NOMO-1 treated with DMSO at 0.1 percent for 48 hours (cell line): ENCODE data around the gene CCDC157.

ENCODE experiments used
- DNase-seq: peaks from one replicate; lab custom pipeline; 2025; ENCODE audit not compliant: unreplicated experiment; lab: John Stamatoyannopoulos, UW

CCDC157 gene

DNA sequence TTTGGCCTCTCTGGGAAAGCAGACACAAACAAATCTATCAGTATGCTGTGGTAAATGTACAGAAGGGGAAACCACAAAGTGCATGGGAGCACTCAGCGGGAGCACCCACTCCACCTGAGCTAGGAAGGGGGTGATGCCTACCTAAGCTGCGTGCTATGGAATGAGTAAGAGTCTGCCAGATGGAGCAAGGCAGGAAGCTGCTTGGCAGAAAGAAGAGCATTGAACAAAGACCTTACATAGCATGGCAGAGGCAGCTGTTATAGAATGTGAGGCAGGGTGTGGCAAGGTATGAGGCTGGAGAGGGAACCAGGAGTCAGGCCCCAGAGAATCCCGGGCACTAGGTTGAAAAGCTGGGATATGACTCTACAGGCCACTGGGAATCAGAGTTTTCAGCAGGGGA lies 55.0 kb downstream of the CCDC157 start:
- no peak for DNase-seq

DNA sequence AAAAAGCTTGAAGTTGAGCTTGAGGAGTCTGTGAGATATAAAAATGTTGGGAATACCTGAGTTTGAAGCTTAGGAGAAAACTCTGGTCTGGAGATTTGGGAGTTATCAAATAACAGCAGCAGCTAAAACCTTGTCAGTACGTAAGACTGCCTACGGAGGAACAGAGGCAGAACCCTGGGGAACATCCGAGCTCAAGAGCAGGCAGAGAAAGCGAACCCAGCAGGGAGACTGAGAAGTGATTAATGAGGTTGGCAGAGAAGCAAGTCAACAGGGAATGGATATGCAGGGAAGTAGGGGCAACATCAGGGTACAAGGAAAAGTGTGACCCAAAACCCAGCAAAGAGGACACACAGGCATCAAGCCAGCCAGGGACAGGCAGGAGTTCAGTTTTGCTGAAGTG lies 56.2 kb downstream of the CCDC157 start:
- no peak for DNase-seq

DNA sequence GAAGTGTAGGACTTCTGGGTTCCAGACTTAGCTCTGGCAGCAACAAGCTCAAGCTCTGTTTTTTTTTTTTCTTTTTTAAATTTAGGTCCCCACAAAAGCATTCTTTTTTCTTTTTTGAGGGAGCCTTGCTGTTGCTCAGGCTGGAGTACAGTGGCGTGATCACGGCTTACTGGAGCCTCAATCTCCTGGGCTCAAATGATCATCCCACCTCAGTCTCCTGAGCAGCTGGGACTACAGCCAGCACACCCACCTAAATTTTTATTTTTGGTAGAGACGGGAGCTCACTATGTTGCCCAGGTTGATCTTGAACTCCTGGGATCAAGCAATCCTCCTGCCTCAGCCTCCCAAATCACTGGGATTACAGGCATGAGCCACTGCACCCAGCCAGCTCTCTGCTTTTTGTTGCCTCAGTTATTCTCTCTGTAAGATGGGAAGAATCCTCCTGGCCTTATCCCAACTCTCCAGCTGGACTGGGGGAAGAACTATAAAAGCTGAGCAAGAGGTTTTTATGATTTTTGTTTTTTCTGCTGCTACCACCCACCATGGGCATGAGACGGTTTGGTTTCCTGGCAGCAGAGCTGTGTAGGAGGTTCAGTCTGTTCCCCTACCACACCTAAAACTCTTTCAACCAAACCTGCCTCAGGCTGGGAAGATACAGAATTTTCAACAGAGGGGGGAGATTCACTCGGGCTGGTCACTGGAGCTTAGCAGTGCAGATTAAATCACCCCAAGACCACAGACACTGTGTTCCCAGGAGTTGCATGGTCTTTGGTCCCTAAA lies 57.1 kb downstream of the CCDC157 start:
- no peak for DNase-seq

DNA sequence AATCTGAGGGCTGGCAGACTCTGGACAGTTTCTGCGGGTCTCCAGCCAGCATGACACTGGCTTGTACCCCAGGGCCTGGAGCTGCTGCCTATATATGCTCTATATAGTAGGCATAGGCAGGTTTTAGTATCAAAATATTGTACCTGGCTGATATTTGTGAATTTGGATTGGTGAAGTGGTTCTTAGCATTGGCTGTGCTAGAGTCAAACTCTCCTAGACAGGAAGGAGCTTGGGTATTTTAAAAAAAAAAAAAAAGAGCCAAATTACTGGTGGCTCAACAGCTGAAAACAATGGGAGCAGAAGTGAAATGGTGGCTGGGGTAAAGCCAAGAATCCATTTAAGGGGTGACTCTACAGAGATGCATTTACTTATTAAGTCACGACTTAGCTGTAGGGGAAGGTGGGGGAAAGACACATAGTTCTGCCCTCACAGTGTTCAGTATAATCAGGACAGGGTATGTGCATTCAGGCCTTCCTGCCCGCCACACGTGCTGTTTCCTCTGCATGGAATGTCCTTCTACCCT lies 57.8 kb downstream of the CCDC157 start:
- no peak for DNase-seq

DNA sequence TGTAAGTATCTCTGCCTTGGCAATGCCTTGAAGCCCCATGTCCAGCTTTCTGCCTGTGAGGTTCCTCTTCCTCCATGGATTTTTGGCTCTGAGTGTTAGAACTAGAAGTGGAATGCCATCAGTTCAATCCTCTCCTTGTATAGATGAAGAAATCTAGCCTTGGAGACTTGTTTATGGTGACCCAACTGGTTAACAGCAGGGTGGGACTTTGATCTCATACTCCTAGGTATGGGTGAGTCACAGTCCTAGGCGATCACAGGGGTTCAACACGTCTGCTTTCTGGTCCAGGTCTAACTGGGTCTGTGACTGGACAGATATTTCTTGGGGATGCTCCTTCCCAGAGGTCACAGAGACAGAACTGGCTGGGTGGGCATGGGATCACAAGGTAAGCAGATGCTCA lies 59.6 kb downstream of the CCDC157 start:
- DNase-seq: no peak

DNA sequence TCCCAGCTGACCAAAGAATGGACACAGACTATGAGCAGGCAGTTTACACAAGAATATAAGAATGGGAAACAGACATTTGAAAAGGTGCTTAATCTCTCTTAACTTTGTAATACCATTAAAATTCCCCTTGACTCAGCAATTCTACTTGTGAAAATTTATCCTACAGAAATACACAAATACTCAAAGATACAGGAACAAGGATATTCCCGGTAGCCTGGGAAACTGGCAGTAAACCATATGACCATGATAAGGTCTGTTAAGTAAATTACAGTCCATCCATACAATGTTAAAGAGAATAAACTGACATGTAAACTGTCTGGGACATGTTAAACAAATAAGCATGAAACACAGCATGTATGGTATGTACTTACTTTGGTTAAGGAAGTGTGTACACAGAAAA lies 60.0 kb downstream of the CCDC157 start:
- no peak for DNase-seq

DNA sequence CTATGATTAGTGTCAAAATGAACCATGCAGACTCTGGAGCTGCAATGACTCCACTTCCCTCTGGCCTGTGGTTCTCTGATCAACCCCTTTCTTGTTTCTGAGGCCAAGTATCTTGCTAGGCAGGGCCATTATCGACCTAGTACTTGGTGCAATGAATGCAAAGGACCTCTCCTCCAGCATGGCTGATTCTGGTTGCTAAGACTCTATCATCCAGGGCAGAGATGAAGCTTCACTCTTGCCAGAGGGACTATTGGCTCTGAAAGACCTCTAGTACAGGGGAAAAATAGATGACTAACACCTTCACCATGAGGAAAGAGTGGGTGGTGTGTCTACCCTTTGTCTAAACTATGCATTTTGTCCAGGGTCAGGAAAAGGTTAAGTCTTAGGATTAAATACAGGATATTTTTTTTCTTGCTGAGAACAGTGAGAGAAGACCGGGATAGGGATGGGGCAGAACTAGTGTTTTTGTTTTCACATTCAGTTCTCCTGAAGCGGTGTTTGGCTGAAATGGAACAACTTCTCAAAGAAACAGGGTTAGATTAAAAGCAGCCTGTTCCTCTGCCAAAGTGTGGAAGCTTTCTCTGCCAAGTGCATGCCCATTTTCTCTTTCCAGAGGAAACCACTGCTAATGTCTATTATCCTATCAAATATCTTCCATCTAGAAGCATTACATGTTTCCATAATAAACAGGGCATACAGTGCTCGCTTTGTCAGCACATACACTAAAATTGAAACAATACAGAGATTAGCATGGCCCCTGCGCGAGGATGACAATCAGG lies 63.7 kb downstream of the CCDC157 start:
- no peak for DNase-seq

DNA sequence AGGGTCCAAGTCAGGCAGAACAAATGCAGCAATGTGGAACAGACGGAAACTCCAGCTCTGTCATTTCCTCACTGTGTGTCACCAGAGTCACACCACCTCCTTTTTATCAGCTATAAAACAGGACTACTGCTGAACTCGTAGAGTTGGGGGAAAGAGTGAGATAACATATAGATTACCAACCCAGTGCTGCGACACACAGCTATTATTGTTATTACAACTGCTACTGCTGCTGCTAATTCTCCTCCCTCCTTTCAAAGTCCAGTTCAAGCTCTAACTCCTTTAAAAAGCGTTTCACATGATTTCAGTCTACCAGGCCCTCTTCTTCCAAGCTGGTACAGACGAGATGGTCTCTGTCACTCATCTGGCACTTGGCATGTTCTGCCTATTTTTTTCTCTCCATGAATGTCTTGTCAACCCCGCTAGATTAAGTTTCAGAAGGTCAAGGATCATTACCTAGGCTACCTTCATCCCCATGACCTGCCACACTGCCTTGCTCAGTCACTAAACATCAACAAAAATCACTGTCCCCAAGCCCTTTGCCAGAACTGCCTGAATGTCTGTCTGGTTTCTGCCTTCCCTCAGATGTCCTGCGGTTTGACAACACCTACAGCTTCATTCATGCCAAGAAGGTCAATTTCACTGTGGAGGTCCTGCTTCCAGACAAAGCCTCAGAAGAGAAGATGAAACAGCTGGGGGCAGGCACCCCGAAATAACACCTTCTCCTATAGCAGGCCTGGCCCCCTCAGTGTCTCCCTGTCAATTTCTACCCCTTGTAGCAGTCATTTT lies 65.1 kb downstream of the CCDC157 start:
- DNase-seq: no peak

DNA sequence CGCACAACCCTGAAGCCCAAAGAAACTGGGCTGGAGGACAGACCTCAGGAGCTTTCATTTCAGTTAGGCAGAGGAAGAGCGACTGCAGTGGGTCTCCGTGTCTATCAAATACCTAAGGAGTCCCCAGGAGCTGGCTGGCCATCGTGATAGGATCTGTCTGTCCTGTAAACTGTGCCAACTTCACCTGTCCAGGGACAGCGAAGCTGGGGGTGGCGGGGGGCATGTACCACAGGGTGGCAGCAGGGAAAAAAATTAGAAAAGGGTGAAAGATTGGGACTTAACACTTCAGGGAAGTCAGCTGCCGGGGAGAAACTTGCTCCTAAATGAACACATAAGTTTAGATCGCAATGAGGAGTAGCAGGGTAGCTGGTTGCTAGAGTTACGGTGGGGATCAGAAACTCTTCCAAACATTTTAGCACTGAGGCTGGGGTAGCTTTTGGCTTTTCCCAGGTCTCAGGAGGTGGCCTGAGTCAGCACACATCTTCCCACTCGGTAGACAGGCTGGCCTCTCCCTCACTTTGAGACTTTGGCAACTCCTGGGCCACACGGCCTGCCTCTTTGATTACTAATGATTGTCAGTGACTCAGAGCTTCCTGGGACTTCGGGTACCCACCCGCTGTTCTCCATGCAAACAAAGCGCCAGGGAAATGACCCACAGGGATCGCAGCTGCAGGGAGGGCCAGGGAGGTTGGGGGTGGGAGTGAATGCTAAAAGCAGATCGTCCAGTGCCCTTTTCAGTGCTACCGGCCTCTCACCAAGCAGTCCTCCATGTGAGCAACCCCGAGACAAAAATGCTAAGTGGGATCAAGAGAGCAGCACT lies 65.9 kb downstream of the CCDC157 start:
- DNase-seq: no peak

DNA sequence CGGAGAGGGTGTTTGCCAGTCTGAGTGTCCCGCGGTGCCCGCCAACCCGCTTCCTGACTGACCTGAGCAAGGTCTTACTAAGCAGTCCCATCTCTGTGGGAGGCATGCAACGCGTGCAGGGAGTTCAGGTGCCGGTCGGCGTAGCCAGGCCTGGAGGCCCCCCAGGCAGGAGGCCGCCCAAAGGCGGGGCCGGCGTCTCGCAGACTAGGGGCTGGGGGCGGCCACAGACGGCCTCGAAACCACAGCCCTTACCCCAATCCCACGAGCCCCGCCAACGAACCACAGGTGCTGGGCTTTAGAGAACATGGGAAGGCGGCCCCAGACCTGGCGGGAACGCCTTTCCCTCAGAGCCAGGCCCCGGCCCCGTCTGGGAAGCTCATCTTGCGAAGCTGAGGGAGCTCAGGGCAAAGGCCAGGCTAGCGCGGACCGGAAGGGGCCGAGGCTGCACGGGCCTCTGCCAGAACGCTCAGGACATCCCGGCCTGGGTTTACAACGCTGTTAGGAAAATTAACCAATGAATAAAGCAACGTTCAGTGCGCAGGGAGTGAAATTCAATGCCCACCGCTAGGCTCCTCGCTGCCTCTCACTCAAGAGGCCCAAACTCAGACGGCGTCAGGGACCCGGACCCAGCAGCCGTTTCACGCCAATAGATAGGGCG lies 66.6 kb downstream of the CCDC157 start:
- DNase-seq: no peak

DNA sequence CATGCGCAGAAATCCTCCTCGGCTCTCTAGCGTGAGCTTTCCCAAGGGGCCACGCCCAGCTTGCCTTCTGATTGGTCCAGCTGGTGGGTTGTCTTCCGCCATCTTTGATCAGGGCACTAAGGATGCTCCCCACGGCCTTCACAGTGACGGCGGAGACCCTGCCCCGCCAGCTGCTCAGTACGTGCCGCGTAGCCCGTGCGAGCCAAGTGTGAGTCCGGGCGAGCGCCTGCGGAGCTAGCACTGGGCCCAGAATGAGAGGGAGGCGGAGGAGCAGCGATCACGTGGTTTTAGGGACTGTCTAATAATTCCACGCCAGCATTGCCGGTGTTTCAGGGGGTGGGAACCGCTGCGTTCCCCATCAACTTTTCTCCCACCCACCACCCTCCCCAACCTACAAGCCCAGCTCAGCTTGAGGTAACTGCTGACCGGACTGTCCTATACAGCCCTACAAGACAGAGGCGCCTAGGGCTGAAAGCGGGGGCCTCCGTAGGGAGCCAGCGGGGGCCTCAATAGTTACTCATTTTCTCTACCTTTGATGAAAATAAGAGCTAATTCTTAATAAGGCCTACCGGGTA lies 67.2 kb downstream of the CCDC157 start:
- DNase-seq: peak; percentile 99

DNA sequence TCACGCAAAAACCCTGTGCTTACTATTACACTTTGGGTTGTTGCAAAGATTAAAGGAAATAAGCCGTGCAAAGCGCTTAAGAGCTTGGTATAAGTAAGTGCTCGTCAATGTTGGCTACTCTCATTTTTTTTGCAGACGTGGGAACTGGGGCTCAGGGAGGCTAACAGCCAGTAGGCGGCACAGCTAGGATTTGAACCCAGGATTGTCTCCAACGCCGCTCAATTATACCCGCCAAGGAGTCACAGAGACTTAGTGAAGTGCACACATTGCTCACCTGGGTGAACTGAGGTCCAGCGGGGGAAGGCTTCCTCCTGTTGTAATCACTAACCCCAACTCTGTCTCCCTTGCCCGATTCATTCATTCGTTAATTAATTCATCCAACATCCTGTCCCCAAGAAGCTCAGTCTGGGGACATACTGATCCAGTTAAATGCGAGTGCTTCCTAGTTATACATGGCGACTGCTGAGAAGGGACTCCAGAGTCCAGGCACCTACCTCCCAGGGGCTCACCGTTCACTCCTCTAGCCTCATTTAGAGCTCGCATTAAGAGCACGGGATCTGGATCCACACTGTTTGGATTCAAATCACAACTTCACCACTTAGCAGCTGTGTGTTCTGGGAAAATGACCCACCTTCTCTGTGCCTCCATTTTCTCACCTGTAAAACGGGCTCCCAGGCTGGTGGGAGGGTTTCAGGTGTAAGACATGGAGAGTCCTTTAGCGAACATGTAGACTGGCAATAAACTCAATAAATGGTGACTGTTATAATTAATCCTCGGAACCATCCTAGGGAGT lies 67.9 kb downstream of the CCDC157 start:
- DNase-seq: peak; percentile 47

DNA sequence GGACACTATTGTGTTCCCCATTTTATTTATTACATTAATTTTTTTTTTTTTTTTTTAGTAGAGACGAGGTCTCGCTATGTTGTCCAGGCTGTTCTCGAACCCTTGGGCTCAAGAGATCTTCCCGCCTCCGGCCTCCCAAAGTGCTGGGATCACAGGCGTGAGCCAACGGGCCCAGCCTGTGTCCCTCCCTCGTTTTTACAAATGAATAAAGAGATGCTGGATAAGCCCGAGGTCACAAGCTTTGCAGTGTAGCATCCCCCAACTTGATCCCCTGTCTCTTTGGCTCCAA lies 68.5 kb downstream of the CCDC157 start:
- no peak for DNase-seq

DNA sequence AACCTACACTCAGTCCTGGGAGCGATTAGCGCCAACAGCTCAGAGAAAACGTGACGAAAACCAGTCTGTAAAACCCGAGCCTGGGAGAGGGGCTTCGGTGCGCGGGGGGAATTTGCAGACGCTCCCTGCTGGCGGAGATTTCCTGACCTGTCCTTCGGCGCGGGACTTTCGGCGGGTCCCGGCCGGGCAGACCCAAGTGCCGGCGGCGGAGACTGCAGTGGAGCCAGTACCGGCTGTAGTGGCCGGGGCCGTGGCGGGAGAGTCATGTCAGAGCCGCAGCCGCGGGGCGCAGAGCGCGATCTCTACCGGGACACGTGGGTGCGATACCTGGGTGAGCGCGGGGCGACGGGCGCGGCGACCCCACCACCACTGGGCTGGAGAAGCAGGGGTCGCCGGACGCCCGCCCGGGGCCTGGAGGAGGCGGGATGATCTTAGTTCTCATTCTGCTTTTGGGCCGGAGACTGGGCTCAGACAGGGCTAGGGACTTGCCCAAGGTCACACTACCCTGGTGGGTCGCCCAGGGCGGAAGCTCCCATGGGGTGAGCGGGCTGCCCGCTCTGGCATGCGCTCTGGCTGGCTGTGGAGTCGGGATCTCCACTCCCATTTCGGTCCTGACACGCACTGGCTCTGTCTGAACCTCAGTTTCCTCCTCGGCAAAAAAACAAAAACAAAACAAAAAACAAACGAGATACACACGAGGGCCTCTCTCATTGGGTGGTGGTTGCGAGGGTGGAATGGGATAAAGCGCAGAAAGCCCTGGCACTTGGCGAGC lies 69.0 kb downstream of the CCDC157 start, which contains the start of gene MTFP1:
Gene MTFP1, plus strand, starts transcription at position 153 of the 772 bp plus-strand sequence. Its CDS starts 112 bp downstream, at position 265.
- DNase-seq: peak; percentile 53
